ENCODE measurements around the gene MYRFL.
A peak's percentile ranks its signal among the peaks of the same experiment; 100 is the strongest.
"Not testable (repeated sequence)": the region's sequence is repeated elsewhere in the genome, so short reads cannot be mapped to it uniquely, and the experiment has no call there.

The MYRFL gene

DNA sequence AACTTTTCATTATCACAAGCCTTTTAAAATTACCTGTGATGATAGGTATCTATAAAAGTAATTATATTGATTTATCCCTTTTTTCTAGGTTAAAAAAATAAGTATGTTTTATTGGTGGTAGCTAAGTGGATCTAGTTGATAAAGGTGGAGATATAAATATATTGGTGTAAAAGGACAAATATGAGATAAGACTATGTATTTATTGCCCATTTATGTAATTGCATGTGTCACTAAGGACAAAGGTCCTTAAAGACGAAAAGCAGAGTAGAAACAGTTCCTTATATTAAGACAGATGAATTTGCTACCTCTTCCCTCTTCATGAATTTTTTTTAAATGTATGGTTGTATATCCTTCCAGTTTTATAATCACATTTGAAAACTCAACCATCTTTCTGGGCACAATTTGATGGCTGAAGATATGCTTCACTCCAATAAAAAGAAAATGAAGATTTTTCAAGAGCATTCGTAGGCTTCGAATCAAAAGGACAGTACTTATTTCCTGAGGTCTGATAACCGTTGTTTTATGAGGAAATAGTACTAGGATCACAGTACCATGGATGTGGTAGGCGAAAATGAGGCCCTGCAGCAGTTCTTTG is at the start of gene MYRFL:
MYRFL (plus strand) TSS at position 262 of the 595 bp plus-strand sequence; CDS start at position 553, 291 bp downstream.
- DNase-seq = no peak

DNA sequence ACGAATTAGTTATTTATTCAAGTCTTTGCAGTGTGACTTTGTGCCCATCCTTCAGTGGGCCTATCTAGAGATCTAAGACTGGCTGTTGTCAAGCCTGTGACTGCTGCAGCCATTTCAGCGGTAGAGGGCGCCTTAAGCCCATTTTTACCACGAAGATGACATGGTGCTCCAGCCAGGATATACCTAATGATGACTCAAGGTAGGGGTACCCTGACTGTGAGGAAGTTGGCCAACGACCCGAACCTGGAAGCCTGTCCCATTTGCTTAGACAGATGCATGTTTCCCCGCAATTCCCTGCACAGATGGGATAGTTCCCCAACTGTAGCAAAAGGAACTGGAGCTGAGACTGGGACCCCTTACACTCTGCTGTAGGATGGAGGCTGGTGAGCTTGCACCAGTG is 45.1 kb upstream of the MYRFL start:
- DNase-seq = peak; percentile 66

GRCh38 chr12:69783365-69783764 is 41.7 kb upstream of the MYRFL start:
- DNase-seq = no peak

DNA sequence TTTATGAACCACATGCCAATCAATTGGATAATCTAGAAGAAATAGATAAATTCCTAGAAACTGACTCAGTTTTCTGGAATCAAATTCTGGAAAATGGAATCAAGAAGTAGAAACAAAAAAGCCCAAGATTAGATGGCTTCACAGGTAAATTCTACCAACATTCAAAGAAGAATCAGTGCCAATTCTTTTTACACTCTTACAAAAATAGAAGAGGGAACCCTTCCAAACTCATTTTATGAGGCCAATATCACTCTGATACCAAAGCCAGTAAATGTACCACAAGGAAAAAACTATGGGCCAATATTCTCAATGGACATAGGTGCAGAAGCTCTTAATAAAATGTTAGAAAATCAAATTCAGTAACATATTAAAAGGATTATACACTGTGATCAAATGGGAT is 35.7 kb upstream of the MYRFL start:
- DNase-seq = no peak

- DNase-seq = no peak
These were observed 32.5 kb upstream of the MYRFL start for GRCh38 chr12:69792533-69792932.

- not testable (repeated sequence) for DNase-seq
These were observed 17.7 kb upstream of the MYRFL start for GRCh38 chr12:69807101-69807897.

- DNase-seq = no peak
These were observed 14.0 kb upstream of the MYRFL start for GRCh38 chr12:69810870-69811498.

GRCh38 chr12:69816082-69816481 is 8.9 kb upstream of the MYRFL start:
- DNase-seq = no peak

DNA sequence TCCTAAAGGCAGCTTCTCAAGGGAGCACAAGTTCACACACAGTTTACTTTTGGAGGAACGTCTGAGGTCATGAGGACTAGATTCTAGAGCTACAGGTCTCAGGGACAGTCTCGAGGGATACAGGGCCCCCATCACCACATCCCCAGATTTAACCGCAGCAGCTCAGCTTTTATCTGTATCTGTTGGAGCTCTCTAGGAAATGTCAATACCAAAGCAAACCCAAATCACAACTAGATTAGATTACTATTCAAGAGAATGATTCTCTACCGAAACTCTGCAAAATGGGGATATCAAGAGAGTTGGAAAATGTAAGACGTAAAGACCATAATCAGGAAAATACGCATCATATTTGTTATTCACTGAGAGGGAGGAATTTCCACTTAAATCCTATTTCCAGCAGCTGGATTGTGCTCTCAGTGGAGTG is 4.0 kb upstream of the MYRFL start:
- DNase-seq = no peak

- DNase-seq = peak; percentile 4
These were observed 3.4 kb upstream of the MYRFL start for GRCh38 chr12:69821456-69822159.

DNA sequence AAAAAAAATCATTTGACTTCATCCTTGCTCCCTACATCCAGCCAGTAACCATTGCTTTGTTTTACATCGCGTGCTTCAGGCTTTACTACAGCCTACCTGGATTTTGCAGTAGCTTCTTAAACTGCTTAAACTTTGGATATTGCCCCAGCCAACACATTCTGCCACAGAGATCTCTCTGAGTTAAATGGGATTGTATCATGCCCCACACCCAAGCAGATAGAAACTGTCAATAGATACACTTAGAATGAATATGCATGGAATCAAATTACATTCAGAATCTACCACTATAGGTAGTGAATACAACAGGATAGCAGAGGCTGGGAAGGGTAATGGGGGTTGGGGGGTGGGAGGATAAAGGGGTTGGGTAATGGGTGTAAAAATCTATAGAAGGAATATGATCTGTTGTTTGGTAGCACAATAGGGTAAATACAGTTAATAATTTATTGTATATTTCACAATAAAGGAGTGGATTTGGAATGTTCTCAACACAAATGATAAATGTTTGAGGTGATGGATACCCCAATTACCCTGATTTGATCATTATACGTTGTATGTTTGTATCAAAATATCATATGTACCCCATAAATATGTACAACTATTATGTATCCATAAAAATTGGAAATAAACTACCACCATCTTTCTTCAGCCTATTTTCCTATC is 2.7 kb upstream of the MYRFL start:
- DNase-seq = no peak

DNA sequence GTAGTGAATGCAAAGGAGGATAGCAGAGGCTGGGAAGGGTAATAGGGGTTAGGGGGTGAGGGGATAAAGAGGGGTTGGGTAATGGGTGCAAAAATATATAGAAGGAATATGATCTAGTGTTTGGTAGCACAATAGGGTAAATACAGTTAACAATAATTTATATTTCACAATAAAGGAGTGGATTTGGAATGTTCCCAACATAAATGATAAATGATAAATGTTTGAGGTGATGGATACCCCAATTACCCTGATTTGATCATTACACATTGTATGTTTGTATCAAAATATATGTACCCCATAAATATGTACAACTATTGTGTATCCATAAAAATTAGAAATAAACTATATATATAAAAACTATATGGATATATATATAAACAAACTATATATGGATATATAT is 999 bp upstream of the MYRFL start:
- DNase-seq = no peak

- no peak for DNase-seq
These were observed 3.9 kb downstream of the MYRFL start for GRCh38 chr12:69828897-69829296.

DNA sequence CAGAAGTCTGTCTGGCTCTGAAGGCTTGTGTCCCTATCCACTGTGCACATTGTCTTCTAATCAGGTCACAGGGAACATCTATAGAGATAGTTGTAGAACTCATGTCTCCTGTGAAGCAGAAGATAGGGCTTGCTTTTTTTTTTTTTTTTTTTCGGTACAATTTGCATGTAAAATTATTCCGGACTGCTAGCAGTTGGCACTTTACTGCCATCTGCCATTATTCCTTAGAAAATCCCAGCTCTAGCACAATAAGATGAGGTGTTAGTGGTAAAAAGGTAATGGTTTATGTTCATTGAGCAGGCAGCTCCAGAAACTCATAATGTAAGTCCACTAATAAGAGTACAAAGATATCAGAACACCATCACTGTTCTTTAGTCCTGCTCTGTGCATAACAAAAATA is 8.7 kb downstream of the MYRFL start:
- no peak for DNase-seq

DNA sequence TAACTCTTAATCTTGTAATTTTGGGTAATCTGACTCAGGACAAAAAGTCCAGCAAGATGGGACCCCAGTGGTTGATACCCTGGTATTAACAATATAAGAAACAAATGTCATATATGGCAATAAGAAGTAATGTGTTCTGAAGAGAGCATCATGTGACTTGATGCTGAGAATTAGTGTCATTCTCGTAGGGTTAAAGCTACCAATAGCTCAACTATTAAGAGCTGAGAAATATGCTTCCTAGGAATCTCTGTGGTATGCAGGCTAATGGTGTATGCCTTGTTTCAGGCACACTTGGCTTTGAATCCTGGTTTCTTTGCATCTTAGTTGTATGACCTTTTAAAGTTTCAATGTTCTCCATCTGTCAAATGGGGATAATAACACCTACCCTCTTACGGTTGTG is 9.1 kb downstream of the MYRFL start:
- DNase-seq = no peak

GRCh38 chr12:69834576-69834975 is 9.5 kb downstream of the MYRFL start:
- DNase-seq = no peak

GRCh38 chr12:69835081-69835480 is 10.1 kb downstream of the MYRFL start:
- DNase-seq = no peak

- DNase-seq = no peak
These were observed 11.0 kb downstream of the MYRFL start for GRCh38 chr12:69836015-69836414.

DNA sequence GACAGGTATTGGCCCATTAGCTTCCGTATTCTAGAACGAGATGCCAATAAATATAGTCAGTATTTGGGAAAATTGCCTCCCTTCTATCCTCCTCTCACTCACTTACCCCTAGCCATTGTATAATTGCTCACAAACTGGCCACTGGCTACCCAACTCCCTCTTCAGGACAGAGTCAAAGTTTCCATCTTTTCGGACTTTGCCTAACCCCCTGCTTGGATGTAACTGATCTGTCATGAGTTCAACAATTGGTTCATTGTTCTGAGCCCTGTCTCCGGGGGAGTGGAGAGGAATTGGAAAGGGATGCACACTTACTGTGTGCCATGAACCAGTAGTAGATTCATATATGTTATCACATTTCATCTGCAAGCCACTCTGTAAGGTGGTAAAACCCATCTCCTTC is 12.2 kb downstream of the MYRFL start:
- no peak for DNase-seq

GRCh38 chr12:69837657-69838415 is 12.8 kb downstream of the MYRFL start:
- DNase-seq = no peak

GRCh38 chr12:69840727-69841126 is 15.7 kb downstream of the MYRFL start:
- no peak for DNase-seq

GRCh38 chr12:69843608-69844007 is 18.6 kb downstream of the MYRFL start:
- no peak for DNase-seq

Data from NCI-H82 (cell line).